ENCODE data around the gene PGGT1B.

Gene PGGT1B

GRCh38 chr5:115236599-115236998 is 26.1 kb downstream of the PGGT1B start:
- DNase-seq (ENCODE audit: low read depth): no peak
- TF ChIP-seq, protein P1, sequence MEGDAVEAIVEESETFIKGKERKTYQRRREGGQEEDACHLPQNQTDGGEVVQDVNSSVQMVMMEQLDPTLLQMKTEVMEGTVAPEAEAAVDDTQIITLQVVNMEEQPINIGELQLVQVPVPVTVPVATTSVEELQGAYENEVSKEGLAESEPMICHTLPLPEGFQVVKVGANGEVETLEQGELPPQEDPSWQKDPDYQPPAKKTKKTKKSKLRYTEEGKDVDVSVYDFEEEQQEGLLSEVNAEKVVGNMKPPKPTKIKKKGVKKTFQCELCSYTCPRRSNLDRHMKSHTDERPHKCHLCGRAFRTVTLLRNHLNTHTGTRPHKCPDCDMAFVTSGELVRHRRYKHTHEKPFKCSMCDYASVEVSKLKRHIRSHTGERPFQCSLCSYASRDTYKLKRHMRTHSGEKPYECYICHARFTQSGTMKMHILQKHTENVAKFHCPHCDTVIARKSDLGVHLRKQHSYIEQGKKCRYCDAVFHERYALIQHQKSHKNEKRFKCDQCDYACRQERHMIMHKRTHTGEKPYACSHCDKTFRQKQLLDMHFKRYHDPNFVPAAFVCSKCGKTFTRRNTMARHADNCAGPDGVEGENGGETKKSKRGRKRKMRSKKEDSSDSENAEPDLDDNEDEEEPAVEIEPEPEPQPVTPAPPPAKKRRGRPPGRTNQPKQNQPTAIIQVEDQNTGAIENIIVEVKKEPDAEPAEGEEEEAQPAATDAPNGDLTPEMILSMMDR (conservative IDR thresholded peaks at IDR 0.05; ENCODE audit: low read depth, low read length): no peak
- no peak overlapping the region for H3K4me3 ChIP-seq (ENCODE audit: low read length)

- H3K4me3 ChIP-seq (ENCODE audit: low read length): no peak overlapping the region
- TF ChIP-seq, protein P1 (conservative IDR thresholded peaks at IDR 0.05; ENCODE audit: low read depth, low read length): no peak
- no peak for DNase-seq (ENCODE audit: low read depth)
Observed at GRCh38 chr5:115231598-115231997, 31.1 kb downstream of the PGGT1B start.

DNA sequence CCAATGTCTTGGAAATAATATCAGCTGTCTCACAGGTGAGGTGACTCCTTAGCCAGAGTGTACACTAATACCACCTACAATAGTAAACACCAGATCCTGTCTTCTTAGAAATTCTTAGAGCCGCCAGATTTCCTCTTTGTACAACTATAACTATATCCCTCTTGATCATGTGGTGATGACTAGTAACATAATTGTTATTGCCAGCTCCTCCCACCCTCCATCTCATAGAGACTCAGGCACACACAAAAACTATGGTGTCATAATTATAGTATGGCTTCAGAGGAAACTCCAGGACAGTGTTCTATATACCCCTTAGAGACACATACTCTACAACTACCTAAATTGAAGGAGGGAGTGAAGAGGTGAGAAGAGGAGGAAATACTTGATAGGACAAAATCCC is 33.1 kb downstream of the PGGT1B start:
- H3K4me3 ChIP-seq (ENCODE audit: low read length): no peak overlapping the region
- TF ChIP-seq, protein P1 (conservative IDR thresholded peaks at IDR 0.05; ENCODE audit: low read depth, low read length): no peak
- no peak for DNase-seq (ENCODE audit: low read depth)

DNA sequence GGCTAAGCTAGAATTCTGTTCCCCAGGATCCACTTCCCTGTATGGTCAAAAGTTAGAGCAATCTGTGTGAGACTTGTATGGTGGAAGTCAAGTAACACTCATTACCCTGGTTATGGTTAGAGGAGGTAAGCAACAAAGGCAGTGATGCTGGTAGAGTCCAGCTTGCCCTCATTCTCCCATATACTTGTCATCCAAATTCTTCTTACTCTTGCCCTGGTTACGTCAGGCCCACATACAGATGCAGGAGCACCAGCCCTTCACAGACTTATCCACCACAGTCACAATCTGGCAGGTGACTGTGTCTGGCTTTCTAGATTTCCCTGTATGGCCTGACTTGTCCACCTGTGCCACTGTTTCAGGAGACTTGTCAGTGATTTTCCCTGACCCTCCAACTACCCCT is 35.4 kb downstream of the PGGT1B start:
- TF ChIP-seq, protein P1 (conservative IDR thresholded peaks at IDR 0.05; ENCODE audit: low read depth, low read length): no peak
- no peak overlapping the region for H3K4me3 ChIP-seq (ENCODE audit: low read length)
- no peak for DNase-seq (ENCODE audit: low read depth)

DNA sequence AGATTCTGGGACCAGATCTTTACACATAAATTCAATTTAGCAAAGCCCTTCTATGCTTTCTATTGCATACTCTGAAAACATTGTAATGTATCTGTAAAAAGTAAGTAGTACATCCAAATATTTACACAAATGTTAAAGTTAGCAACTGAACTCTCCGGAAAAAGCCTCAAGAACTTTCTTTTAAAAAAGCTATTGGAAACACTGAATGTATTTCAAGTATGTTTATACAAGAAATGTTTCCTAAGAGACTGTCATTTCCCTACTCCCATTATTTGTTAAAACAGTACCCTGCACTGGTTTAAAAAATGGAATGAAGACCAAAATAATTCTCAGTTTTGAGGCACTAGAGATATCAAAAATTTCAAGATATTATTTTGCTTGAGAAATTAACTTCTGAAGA is 48.1 kb downstream of the PGGT1B start:
- TF ChIP-seq, protein P1 (conservative IDR thresholded peaks at IDR 0.05; ENCODE audit: low read depth, low read length): no peak
- DNase-seq (ENCODE audit: low read depth): no peak
- H3K4me3 ChIP-seq (ENCODE audit: low read length): no peak overlapping the region

GRCh38 chr5:115209279-115209678 is 53.4 kb downstream of the PGGT1B start:
- DNase-seq (ENCODE audit: low read depth): no peak
- TF ChIP-seq, protein P1 (conservative IDR thresholded peaks at IDR 0.05; ENCODE audit: low read depth, low read length): no peak
- H3K4me3 ChIP-seq (ENCODE audit: low read length): no peak overlapping the region

- no peak for DNase-seq (ENCODE audit: low read depth)
- TF ChIP-seq, protein P1 (conservative IDR thresholded peaks at IDR 0.05; ENCODE audit: low read depth, low read length): no peak
Observed at GRCh38 chr5:115202952-115203351, 59.7 kb downstream of the PGGT1B start.

More at GRCh38 chr5:115202952-115203351, 59.7 kb downstream of the PGGT1B start:
- no peak overlapping the region for H3K4me3 ChIP-seq (ENCODE audit: low read length)
